ENCODE measurements around the gene HTT-AS. TPM values are rescaled to one million over a fixed set of nuclear protein-coding genes. Genes with fewer than 3 reads are reported as not detected.

Gene HTT-AS
- total RNA-seq, 1 experiment from 2014 or later, result not detected

- no peaks in the 10 kb centered on the region for H3K9me3 ChIP-seq
- no peaks in the 10 kb centered on the region for H3K36me3 Mint-ChIP-seq (ENCODE audit: insufficient read depth, unreplicated experiment)
Observed at GRCh38 chr4:3069661-3070199, 4.6 kb downstream of the HTT-AS start.

GRCh38 chr4:3067473-3068001 lies 6.8 kb downstream of the HTT-AS start:
- Histone ChIP-seq H3K9me3 (no peaks in the 10 kb centered on the region), H3K4me3 (ENCODE audit: low read depth, low read length) (no peak overlapping the region), H3K27me3 (replicated peaks; ENCODE audit: control insufficient read depth, insufficient read depth, low read length) (no peaks in the 10 kb centered on the region), H3K36me3 (ENCODE audit: control insufficient read depth, insufficient read depth, low read length) (no peaks in the 10 kb centered on the region), H3K4me1 (no peaks in the 10 kb centered on the region)
- intact Hi-C loops (cut with micrococcal nuclease; ENCODE audit: unreplicated experiment), result no loop called here
- no peak for TF ChIP-seq CTCF (IDR thresholded peaks at IDR 0.05; ENCODE audit: insufficient read depth in 1 of 2, low read depth in 1 of 2, low read length in 1 of 2, severe bottlenecking in 1 of 2, unreplicated experiment in 1 of 2)
- Mint-ChIP-seq H3K36me3 (ENCODE audit: insufficient read depth, unreplicated experiment) (no peaks in the 10 kb centered on the region), H3K27me3 (ENCODE audit: insufficient read depth, unreplicated experiment) (no peaks in the 10 kb centered on the region), H3K4me3 (ENCODE audit: unreplicated experiment) (no peak overlapping the region), H3K27ac (ENCODE audit: unreplicated experiment) (no peak overlapping the region), H3K9me3 (ENCODE audit: unreplicated experiment) (no peaks in the 10 kb centered on the region), H3K4me1 (ENCODE audit: low read depth, unreplicated experiment) (no peaks in the 10 kb centered on the region)
- ChIA-PET POLR2A (no interaction called here), CTCF (no interaction called here)
- no peak for DNase-seq
- BruUV-seq (replicated peaks), result no TSS peak

More at GRCh38 chr4:3069661-3070199, 4.6 kb downstream of the HTT-AS start:
- DNase-seq, result no peak
- H3K36me3 ChIP-seq (ENCODE audit: control insufficient read depth, insufficient read depth, low read length), result no peaks in the 10 kb centered on the region
- ChIA-PET CTCF (no interaction called here), POLR2A (no interaction called here)
- Mint-ChIP-seq H3K4me3 (ENCODE audit: unreplicated experiment) (no peak overlapping the region), H3K9me3 (ENCODE audit: unreplicated experiment) (no peaks in the 10 kb centered on the region), H3K27ac (ENCODE audit: unreplicated experiment) (no peak overlapping the region), H3K4me1 (ENCODE audit: low read depth, unreplicated experiment) (no peaks in the 10 kb centered on the region), H3K27me3 (ENCODE audit: insufficient read depth, unreplicated experiment) (no peaks in the 10 kb centered on the region)
- no peak overlapping the region for H3K4me3 ChIP-seq (ENCODE audit: low read depth, low read length)
- no peaks in the 10 kb centered on the region for H3K27me3 ChIP-seq (replicated peaks; ENCODE audit: control insufficient read depth, insufficient read depth, low read length)
- no TSS peak for BruUV-seq (replicated peaks)
- no peak for TF ChIP-seq CTCF (IDR thresholded peaks at IDR 0.05; ENCODE audit: insufficient read depth in 1 of 2, low read depth in 1 of 2, low read length in 1 of 2, severe bottlenecking in 1 of 2, unreplicated experiment in 1 of 2)
- peaks cover 7% of the 10 kb centered on the region; the same call in 1 of the 2 replicates for H3K4me1 ChIP-seq
- intact Hi-C loops (cut with micrococcal nuclease; ENCODE audit: unreplicated experiment), result no loop called here

- H3K4me1 Mint-ChIP-seq (ENCODE audit: low read depth, unreplicated experiment), result no peaks in the 10 kb centered on the region
- no peak overlapping the region for H3K4me3 ChIP-seq (ENCODE audit: low read depth, low read length)
- no peaks in the 10 kb centered on the region for H3K4me1 ChIP-seq
- no peaks in the 10 kb centered on the region for H3K36me3 ChIP-seq (ENCODE audit: control insufficient read depth, insufficient read depth, low read length)
- no peak for DNase-seq
- H3K27me3 Mint-ChIP-seq (ENCODE audit: insufficient read depth, unreplicated experiment), result no peaks in the 10 kb centered on the region
- no TSS peak for BruUV-seq (replicated peaks)
- no peaks in the 10 kb centered on the region for H3K36me3 Mint-ChIP-seq (ENCODE audit: insufficient read depth, unreplicated experiment)
- H3K9me3 ChIP-seq, result no peaks in the 10 kb centered on the region
- CTCF ChIA-PET, result no interaction called here
- no peaks in the 10 kb centered on the region for H3K9me3 Mint-ChIP-seq (ENCODE audit: unreplicated experiment)
- POLR2A ChIA-PET, result no interaction called here
- intact Hi-C loops (cut with micrococcal nuclease; ENCODE audit: unreplicated experiment), result no loop called here
- H3K27ac Mint-ChIP-seq (ENCODE audit: unreplicated experiment), result no peak overlapping the region
- no peak for TF ChIP-seq CTCF (IDR thresholded peaks at IDR 0.05; ENCODE audit: insufficient read depth in 1 of 2, low read depth in 1 of 2, low read length in 1 of 2, severe bottlenecking in 1 of 2, unreplicated experiment in 1 of 2)
- H3K27me3 ChIP-seq (replicated peaks; ENCODE audit: control insufficient read depth, insufficient read depth, low read length), result no peaks in the 10 kb centered on the region
- H3K4me3 Mint-ChIP-seq (ENCODE audit: unreplicated experiment), result no peak overlapping the region
Observed at GRCh38 chr4:3066836-3067400, 7.4 kb downstream of the HTT-AS start.

Data from Caco-2 (cell line).